ENCODE measurements around the gene UCHL1.
"Not testable (repeated sequence)": the region's sequence is repeated elsewhere in the genome, so short reads cannot be mapped to it uniquely, and the experiment has no call there.

UCHL1 gene

DNA sequence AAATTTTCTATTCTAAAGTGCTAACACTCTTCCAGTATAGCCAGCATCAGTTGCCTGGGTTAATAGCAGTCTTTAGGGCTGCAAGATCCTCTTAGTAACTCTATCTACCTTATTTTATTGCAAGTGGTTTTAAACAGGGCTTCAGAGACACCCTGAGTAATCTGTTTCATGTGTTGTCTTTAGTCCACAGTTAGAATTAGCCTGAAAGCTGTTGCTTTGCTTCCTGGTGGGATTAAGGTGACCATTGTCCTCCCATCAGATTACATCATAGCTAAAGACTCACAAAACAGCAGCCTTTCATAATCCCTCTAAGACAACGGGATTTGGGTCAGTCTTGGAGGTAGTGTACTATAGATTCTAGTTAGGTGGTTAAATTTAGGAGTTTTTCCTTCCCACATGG is 7.5 kb downstream of the UCHL1 start:
- TF ChIP-seq, protein P1, sequence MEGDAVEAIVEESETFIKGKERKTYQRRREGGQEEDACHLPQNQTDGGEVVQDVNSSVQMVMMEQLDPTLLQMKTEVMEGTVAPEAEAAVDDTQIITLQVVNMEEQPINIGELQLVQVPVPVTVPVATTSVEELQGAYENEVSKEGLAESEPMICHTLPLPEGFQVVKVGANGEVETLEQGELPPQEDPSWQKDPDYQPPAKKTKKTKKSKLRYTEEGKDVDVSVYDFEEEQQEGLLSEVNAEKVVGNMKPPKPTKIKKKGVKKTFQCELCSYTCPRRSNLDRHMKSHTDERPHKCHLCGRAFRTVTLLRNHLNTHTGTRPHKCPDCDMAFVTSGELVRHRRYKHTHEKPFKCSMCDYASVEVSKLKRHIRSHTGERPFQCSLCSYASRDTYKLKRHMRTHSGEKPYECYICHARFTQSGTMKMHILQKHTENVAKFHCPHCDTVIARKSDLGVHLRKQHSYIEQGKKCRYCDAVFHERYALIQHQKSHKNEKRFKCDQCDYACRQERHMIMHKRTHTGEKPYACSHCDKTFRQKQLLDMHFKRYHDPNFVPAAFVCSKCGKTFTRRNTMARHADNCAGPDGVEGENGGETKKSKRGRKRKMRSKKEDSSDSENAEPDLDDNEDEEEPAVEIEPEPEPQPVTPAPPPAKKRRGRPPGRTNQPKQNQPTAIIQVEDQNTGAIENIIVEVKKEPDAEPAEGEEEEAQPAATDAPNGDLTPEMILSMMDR (IDR thresholded peaks at IDR 0.05): no peak
- H3K4me3 ChIP-seq (ENCODE audit: low read depth in 1 of 2, low read length in 1 of 2): no peak overlapping the region
- peaks cover 25% of the 10 kb centered on the region for H3K27me3 ChIP-seq
- H3K9me3 ChIP-seq: no peaks in the 10 kb centered on the region
- no peaks in the 10 kb centered on the region for H3K4me1 ChIP-seq (ENCODE audit: control insufficient read depth in 1 of 2, insufficient read depth in 1 of 2, low read depth in 1 of 2, low read length in 1 of 2)
- H3K27ac ChIP-seq: no peak overlapping the region
- H3K36me3 ChIP-seq: no peaks in the 10 kb centered on the region

DNA sequence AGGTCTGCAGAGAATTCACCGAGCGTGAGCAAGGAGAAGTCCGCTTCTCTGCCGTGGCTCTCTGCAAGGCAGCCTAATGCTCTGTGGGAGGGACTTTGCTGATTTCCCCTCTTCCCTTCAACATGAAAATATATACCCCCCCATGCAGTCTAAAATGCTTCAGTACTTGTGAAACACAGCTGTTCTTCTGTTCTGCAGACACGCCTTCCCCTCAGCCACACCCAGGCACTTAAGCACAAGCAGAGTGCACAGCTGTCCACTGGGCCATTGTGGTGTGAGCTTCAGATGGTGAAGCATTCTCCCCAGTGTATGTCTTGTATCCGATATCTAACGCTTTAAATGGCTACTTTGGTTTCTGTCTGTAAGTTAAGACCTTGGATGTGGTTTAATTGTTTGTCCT is 11.3 kb downstream of the UCHL1 start:
- TF ChIP-seq, protein P1 (IDR thresholded peaks at IDR 0.05): no peak
- no peaks in the 10 kb centered on the region for H3K9me3 ChIP-seq
- no peak overlapping the region for H3K4me3 ChIP-seq (ENCODE audit: low read depth in 1 of 2, low read length in 1 of 2)
- peaks cover 4% of the 10 kb centered on the region for H3K27me3 ChIP-seq
- H3K27ac ChIP-seq: no peak overlapping the region
- H3K4me1 ChIP-seq (ENCODE audit: control insufficient read depth in 1 of 2, insufficient read depth in 1 of 2, low read depth in 1 of 2, low read length in 1 of 2): no peaks in the 10 kb centered on the region
- no peaks in the 10 kb centered on the region for H3K36me3 ChIP-seq

DNA sequence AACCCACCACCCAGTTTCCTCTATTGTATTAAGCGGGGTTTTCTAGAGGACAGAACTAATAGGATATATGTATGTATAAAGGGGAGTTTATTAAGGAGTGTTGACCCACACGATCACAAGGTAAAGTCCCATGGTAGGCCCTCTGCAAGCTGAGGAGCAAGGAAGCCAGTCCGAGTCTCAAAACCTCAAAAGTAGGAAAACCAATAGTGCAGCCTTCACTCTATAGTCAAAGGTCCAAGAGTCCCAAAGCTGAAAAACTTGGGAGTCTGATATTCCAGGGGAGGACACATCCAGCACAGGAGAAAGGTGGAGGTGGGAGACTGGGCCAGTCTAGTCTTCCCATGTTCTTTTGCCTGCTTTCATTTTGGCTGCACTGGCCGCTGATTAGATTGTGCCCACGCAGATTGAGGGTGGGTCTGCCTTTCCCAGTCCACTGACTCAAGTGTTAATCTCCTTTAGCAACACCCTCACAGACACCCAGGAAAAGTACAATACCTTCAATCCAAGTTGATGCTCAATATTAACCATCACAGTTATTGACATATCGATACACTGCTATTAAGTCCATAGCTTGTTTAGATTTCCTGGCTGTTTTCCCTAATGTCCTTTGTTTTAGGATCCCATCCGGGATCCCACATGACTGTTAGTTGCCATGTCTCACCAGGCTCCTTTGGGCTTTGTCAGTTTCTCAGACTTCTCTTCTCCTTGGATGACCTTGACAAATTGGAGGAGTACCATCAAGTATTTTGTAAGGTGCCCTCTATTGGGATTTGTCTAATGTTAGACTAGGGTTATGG is 12.2 kb downstream of the UCHL1 start:
- TF ChIP-seq, protein P1 (IDR thresholded peaks at IDR 0.05): no peak
- H3K27ac ChIP-seq: no peak overlapping the region
- H3K36me3 ChIP-seq: no peaks in the 10 kb centered on the region
- H3K27me3 ChIP-seq: peaks cover 4% of the 10 kb centered on the region
- no peaks in the 10 kb centered on the region for H3K9me3 ChIP-seq
- H3K4me3 ChIP-seq (ENCODE audit: low read depth in 1 of 2, low read length in 1 of 2): no peak overlapping the region
- no peaks in the 10 kb centered on the region for H3K4me1 ChIP-seq (ENCODE audit: control insufficient read depth in 1 of 2, insufficient read depth in 1 of 2, low read depth in 1 of 2, low read length in 1 of 2)

DNA sequence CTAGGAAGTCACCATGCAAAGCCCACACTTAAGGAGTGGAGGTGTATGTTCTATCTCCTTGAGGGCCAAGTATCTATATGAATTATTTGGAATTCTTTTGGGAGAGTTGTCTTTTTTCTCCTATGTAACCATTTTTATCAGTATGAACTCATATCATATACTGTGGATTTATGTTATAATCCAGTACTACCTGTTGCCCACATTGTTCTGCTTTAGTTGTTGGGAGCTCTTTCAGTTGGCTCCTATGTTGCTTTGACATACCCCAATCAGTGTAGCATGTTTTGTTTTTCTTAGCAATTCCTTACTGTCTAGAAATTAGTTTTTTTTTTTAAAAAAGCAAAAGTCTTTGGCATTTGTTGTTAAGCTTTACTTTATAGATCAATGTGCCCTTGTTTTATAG is 13.0 kb downstream of the UCHL1 start:
- Histone ChIP-seq H3K4me1 (ENCODE audit: control insufficient read depth in 1 of 2, insufficient read depth in 1 of 2, low read depth in 1 of 2, low read length in 1 of 2) (no peaks in the 10 kb centered on the region), H3K36me3 (no peaks in the 10 kb centered on the region), H3K27me3 (peaks cover 4% of the 10 kb centered on the region), H3K9me3 (no peaks in the 10 kb centered on the region), H3K4me3 (ENCODE audit: low read depth in 1 of 2, low read length in 1 of 2) (no peak overlapping the region), H3K27ac (no peak overlapping the region)
- TF ChIP-seq, protein P1 (IDR thresholded peaks at IDR 0.05): no peak

DNA sequence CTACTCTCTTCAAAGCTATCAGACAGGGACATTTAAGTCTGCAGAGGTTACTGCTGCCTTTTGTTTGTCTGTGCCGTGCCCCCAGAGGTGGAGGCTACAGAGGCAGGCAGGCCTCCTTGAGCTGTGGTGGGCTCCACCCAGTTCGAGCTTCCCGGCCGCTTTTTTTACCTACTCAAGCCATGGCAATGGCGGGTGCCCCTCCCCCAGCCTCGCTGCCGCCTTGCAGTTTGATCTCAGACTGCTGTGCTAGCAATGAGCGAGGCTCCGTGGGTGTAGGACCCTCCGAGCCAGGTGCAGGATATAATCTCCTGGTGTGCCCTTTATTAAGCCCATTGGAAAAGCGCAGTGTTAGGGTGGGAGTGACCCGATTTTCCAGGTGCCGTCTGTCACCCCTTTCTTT is 19.2 kb downstream of the UCHL1 start:
- not testable (repeated sequence) for H3K9me3 ChIP-seq; H3K36me3 ChIP-seq; H3K4me1 ChIP-seq (ENCODE audit: control insufficient read depth in 1 of 2, insufficient read depth in 1 of 2, low read depth in 1 of 2, low read length in 1 of 2); H3K27ac ChIP-seq; H3K27me3 ChIP-seq; H3K4me3 ChIP-seq (ENCODE audit: low read depth in 1 of 2, low read length in 1 of 2)

DNA sequence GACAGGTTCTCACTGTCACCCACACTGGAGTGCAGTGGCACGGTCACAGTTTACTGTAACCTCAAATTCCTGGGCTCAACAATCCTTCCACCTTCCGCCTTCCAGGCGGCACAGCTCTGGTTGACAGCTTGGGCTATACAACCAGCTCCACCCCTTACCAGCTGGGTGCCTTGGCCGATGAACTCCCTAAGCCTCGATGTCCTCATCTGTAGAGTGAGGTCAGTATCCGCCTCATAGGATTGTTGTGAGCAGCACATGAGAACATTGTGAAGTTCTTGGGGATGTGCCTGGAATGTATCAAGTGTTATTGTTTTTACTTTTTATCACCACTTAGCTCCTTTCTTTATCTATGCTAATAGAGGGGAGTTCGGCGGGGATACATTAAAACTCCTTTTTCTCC is 23.3 kb downstream of the UCHL1 start:
- Histone ChIP-seq H3K36me3 (no peaks in the 10 kb centered on the region), H3K9me3 (no peaks in the 10 kb centered on the region), H3K4me1 (ENCODE audit: control insufficient read depth in 1 of 2, insufficient read depth in 1 of 2, low read depth in 1 of 2, low read length in 1 of 2) (no peaks in the 10 kb centered on the region), H3K4me3 (ENCODE audit: low read depth in 1 of 2, low read length in 1 of 2) (no peak overlapping the region), H3K27ac (no peak overlapping the region), H3K27me3 (peaks cover 9% of the 10 kb centered on the region)
- TF ChIP-seq, protein P1 (IDR thresholded peaks at IDR 0.05): no peak

Measured in neutrophil (primary cell).